Endothelial cell of umbilical vein (primary cell): Measurements from ENCODE around the gene RXYLT1. TPM values are rescaled to one million over a fixed set of nuclear protein-coding genes. Genes with fewer than 3 reads are reported as not detected.
"Not testable (repeated sequence)": the region's sequence is repeated elsewhere in the genome, so short reads cannot be mapped to it uniquely, and the experiment has no call there.

Experiments used
- BruUV-seq: library from RNA; stranded (reverse); fragments of 400-500 nt; replicated peaks from 2 replicates; lab custom pipeline; 2021; lab: Mats Ljungman, UMichigan
- CTCF ChIA-PET: fragments of 300-600, 350-600 bp; sonication (Branson Sonifier 250); formaldehyde crosslinking; loops from one replicate; lab custom pipeline; 2021; ENCODE audit warnings: antibody characterized with exemption, inconsistent platforms; lab: Charles Lee
- POLR2A ChIA-PET: fragments of 300-600, 350-600 bp; sonication (Branson Sonifier 250); formaldehyde crosslinking; loops from one replicate; lab custom pipeline; 2021; ENCODE audit warnings: antibody characterized with exemption, inconsistent platforms; lab: Charles Lee
- DNase-seq: peaks from one replicate; pipeline ENCODE4 v3.0.0-alpha.2; 2011; ENCODE audit warnings: low read depth, low spot score
- FAIRE-seq: peaks from 2 replicates; lab custom pipeline; 2011; peaks lifted over from hg19 to GRCh38; lab: Jason Lieb, UNC
- H2AFZ ChIP-seq: 2 replicates; pipeline ENCODE4 v1.6.0; 2012; ENCODE audit warnings: low read depth, low read length, control low read depth, inconsistent platforms
- H3K27ac ChIP-seq: 2 replicates; pipeline ENCODE4 v1.5.1; 2011; ENCODE audit warnings: low read depth, mild to moderate bottlenecking, control low read depth, low read length, moderate library complexity; ENCODE audit not compliant: insufficient read depth
- H3K27me3 ChIP-seq, 2 experiments: 2 replicates each; pipeline versions ENCODE4 v1.6.0 to v1.6.1; 2011; ENCODE audit warnings: low read length in 2 of 2, mixed read lengths in 1 of 2; ENCODE audit not compliant: control insufficient read depth in 2 of 2, insufficient read depth in 2 of 2
- H3K36me3 ChIP-seq, 2 experiments: 2 replicates in 1 of 2; 3 replicates in 1 of 2; pipeline ENCODE4 v1.5.1; 2011; ENCODE audit warnings: low read length in 2 of 2, mild to moderate bottlenecking in 1 of 2, moderate library complexity in 1 of 2; ENCODE audit not compliant: control insufficient read depth in 2 of 2, insufficient read depth in 2 of 2; ENCODE audit errors: extremely low read depth in 1 of 2
- H3K4me1 ChIP-seq: 3 replicates; pipeline ENCODE4 v1.5.1; 2011; ENCODE audit warnings: mild to moderate bottlenecking, low read length; ENCODE audit not compliant: control insufficient read depth, insufficient read depth; ENCODE audit errors: extremely low read depth
- H3K4me2 ChIP-seq: 2 replicates; pipeline ENCODE4 v1.6.1; 2011; ENCODE audit warnings: low read length, control low read depth, mixed read lengths; ENCODE audit not compliant: insufficient read depth
- H3K4me3 ChIP-seq, 3 experiments: fragments of 200-600 bp in 1 of 3; sonication (generic), shearing (Covaris generic) in 1 of 3; replicated peaks in 1 of 3; 2 replicates each; pipeline ENCODE4 v1.5.1; 2011 to 2016; ENCODE audit warnings: control low read depth in 3 of 3, low read length in 3 of 3, mild to moderate bottlenecking in 2 of 3, inconsistent platforms in 1 of 3, low read depth in 1 of 3, moderate library complexity in 1 of 3; ENCODE audit not compliant: insufficient read depth in 1 of 3
- H3K79me2 ChIP-seq: 2 replicates; pipeline ENCODE4 v1.6.0; 2012; ENCODE audit warnings: low read length, inconsistent platforms; ENCODE audit not compliant: control insufficient read depth, insufficient read depth
- H3K9ac ChIP-seq: replicated peaks from 2 replicates; pipeline ENCODE3; 2011; ENCODE audit warnings: low read length, control low read depth; ENCODE audit not compliant: insufficient read depth; ENCODE audit errors: extremely low read depth
- H3K9me1 ChIP-seq: replicated peaks from 3 replicates; pipeline ENCODE4 v1.6.0; 2011; ENCODE audit warnings: mild to moderate bottlenecking, low read length; ENCODE audit not compliant: control insufficient read depth, insufficient read depth; ENCODE audit errors: extremely low read depth
- H3K9me3 ChIP-seq: replicated peaks from 2 replicates; pipeline ENCODE4 v1.5.1; 2012; ENCODE audit warnings: low read length, inconsistent platforms; ENCODE audit not compliant: control insufficient read depth, insufficient read depth
- H4K20me1 ChIP-seq: replicated peaks from 2 replicates; pipeline ENCODE3; 2011; ENCODE audit warnings: mild to moderate bottlenecking, low read length; ENCODE audit not compliant: control insufficient read depth, insufficient read depth; ENCODE audit errors: extremely low read depth
- dilution Hi-C: fragments of 300-500 bp; cut with MboI; formaldehyde crosslinking; loops from one replicate; pipeline ENCODE4 v1.15.0; 2019; ENCODE audit warnings: low sequenced_read_pairs; ENCODE audit not compliant: extremely low pct_ligation_motif_present
- intact Hi-C: fragments of 100-400 bp; cut with micrococcal nuclease; formaldehyde crosslinking; loops from one replicate; pipeline ENCODE4 v1.10.0; 2022
- polyA plus RNA-seq, 4 experiments: library from polyadenylated mRNA; depleted of rRNA in 3 of 4; stranded (reverse) in 3 of 4; unstranded in 1 of 4; fragments of >200 nt; gene quantifications; 2 replicates each; pipeline versions ENCODE4 v1.2.1 to v1.2.3, GENCODE V29; 2011 to 2012; ENCODE audit warnings: missing spikeins in 1 of 4
- total RNA-seq: library from RNA; stranded (reverse); gene quantifications from 2 replicates; pipeline ENCODE4 v1.2.3, GENCODE V29; 2021

The RXYLT1 gene
- total and polyA plus RNA-seq, 2 donors (not counting 3 experiments of a cell fraction or from before 2014, with no cell fraction given) = 8.1 to 13.1 TPM

DNA sequence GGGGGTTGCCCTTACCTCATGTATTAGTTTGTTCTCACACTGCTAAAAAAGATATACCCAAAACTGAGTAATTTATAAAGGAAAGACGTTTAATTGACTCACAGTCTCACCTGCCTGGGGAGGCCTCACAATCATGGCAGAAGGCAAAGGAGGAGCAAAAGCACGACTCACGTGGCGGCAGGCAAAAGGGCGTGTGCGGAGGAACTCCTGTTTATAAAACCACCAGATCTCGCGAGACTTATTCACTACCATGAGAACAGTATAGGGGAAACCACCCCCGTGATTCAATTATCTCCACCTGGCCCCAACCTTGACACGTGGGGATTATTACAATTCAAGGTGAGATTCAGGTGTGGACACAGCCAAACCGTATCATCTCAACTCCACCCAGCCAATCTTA lies 33.2 kb upstream of the RXYLT1 start:
- H3K9me3 ChIP-seq, H4K20me1 ChIP-seq, intact Hi-C loops, H2AFZ ChIP-seq, H3K4me1 ChIP-seq, H3K27ac ChIP-seq, H3K4me3 ChIP-seq, H3K4me2 ChIP-seq, H3K9me1 ChIP-seq, dilution Hi-C loops, H3K27me3 ChIP-seq, H3K9ac ChIP-seq, BruUV-seq, POLR2A ChIA-PET, DNase-seq, FAIRE-seq, H3K36me3 ChIP-seq, H3K79me2 ChIP-seq: not testable (repeated sequence)
- CTCF ChIA-PET = interaction anchor here (0.7 kb wide), 1 partner anchor 722 kb away, joined by 4 read pairs; no protein-coding TSS in a partner anchor

DNA sequence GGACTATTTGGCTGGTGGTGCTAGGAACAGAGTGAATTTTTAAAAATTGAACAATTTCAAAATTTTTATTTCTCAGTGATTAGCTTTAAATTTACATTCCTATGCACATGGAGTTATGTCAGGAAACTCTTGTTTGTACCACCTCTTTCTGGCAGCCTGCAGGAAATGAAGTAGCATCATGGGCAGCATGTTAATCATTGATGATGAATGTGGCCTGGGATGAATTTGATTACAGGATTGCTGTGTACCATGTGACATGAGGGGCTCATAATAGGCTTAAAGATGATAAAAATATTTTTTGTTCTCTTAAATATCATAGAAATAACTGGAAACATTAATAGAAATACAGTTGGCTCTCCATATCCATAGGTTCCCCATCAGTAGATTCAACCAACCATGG lies 32.6 kb upstream of the RXYLT1 start:
- CTCF ChIA-PET = interaction anchor here (0.7 kb wide), 1 partner anchor 1247 kb away, joined by 3 read pairs; no protein-coding TSS in a partner anchor
- dilution Hi-C loops, POLR2A ChIA-PET, H3K27ac ChIP-seq, FAIRE-seq, H3K4me1 ChIP-seq, H3K27me3 ChIP-seq, H3K9me3 ChIP-seq, H3K36me3 ChIP-seq, H3K9ac ChIP-seq, H3K4me3 ChIP-seq, BruUV-seq, H4K20me1 ChIP-seq, DNase-seq, H2AFZ ChIP-seq, H3K79me2 ChIP-seq, intact Hi-C loops, H3K9me1 ChIP-seq, H3K4me2 ChIP-seq: not testable (repeated sequence)
